AG04449 (cell line): ENCODE measurements around the gene CHD2.

Experiments used
- CTCF ChIA-PET: fragments of 350-600 bp; formaldehyde crosslinking; extraction: SDS; loops from one replicate; lab custom pipeline; 2021; ENCODE audit warnings: antibody characterized with exemption; lab: Yijun Ruan, JAX
- POLR2A ChIA-PET: fragments of 400-600, 350-600 bp; formaldehyde crosslinking; extraction: SDS; loops from one replicate; lab custom pipeline; 2020; ENCODE audit warnings: antibody characterized with exemption, inconsistent platforms; lab: Yijun Ruan, JAX
- DNase-seq: peaks from one replicate; pipeline ENCODE4 v3.0.0-alpha.2; 2010; ENCODE audit warnings: low read depth, low spot score
- H3K4me3 ChIP-seq: 2 replicates; pipeline ENCODE4 v1.5.1; 2011; ENCODE audit warnings: low read depth, mild to moderate bottlenecking, control low read depth, low read length
- TF ChIP-seq, protein P1 (sequence below): IDR thresholded peaks from one replicate; pipeline ENCODE4 v1.5.1; 2011; ENCODE audit warnings: mild to moderate bottlenecking, moderate library complexity, low read length, control low read depth, inconsistent platforms; ENCODE audit not compliant: insufficient read depth; ENCODE audit errors: missing control alignments

CHD2 gene

DNA sequence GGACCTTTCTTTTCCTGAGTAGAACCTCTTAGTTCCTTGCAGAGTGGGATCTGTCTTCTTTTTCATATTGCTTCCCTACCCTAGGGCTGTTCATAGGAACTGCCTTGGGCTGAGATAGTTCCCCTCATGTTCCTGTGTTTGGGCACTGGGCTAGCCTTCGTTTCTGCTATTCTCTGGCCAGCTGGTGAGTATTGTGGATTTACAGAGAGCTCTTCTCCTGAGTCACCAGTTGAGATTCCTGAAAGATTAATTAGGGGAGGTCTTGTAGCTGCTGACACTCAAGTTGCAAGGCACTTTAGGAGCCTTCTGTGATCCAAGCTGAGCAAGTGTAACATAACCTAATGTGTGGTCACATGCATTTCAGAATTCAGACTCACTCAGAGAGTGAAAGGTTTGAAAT is 30.7 kb downstream of the CHD2 start:
- no peak overlapping the region for H3K4me3 ChIP-seq
- ChIA-PET POLR2A (interaction anchor here (1.1 to 2.2 kb wide), 5 partner anchors 9 to 129 kb away, joined by 3 to 10 read pairs (median 4); no protein-coding TSS in a partner anchor), CTCF (interaction anchor here (0.7 to 11.8 kb wide), 5 partner anchors 10 to 134 kb away, joined by 3 to 96 read pairs (median 4); no protein-coding TSS in a partner anchor)
- peak; percentile 77 for DNase-seq
- TF ChIP-seq, protein P1, sequence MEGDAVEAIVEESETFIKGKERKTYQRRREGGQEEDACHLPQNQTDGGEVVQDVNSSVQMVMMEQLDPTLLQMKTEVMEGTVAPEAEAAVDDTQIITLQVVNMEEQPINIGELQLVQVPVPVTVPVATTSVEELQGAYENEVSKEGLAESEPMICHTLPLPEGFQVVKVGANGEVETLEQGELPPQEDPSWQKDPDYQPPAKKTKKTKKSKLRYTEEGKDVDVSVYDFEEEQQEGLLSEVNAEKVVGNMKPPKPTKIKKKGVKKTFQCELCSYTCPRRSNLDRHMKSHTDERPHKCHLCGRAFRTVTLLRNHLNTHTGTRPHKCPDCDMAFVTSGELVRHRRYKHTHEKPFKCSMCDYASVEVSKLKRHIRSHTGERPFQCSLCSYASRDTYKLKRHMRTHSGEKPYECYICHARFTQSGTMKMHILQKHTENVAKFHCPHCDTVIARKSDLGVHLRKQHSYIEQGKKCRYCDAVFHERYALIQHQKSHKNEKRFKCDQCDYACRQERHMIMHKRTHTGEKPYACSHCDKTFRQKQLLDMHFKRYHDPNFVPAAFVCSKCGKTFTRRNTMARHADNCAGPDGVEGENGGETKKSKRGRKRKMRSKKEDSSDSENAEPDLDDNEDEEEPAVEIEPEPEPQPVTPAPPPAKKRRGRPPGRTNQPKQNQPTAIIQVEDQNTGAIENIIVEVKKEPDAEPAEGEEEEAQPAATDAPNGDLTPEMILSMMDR: no peak

DNA sequence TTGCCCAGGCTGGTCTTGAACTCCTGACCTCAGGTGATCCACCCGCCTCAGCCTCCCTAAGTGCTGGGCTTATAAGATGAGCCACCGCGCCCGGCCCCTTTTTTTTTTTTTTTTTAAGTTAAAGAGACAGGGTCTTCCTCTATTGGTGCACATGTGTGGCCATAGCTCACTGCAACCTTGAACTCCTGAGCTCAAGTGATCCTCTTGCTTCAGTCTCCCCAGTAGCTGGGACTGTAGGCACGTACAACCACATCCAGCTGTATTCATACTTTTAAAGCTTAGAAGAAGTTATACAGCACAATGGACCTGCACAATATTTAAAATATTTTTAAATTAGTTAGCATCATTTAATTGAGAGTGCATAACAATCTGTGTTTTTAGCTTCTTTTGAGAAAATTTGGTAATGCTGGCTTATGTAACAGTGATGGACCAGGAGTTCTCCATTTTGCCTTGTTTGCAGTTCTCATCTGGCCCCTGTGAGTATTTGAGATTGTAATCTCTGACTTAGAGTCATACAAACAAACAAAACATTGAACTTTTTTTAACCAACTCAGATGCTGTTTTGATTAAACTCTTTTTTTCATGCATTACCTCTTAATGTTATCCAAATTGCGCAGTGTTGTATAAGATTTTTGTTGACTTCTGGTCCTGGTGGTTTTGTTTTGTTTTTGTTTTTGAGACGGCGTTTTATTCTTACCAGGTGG is 33.0 kb downstream of the CHD2 start:
- ChIA-PET POLR2A (interaction anchor here (0.7 kb wide), 1 partner anchor 1921 kb away, joined by 3 read pairs; no protein-coding TSS in a partner anchor), CTCF (interaction anchor here (1.4 to 1.6 kb wide), 2 partner anchors 9 to 136 kb away, joined by 5 read pairs; no protein-coding TSS in a partner anchor)
- no peak overlapping the region for H3K4me3 ChIP-seq
- TF ChIP-seq, protein P1: no peak
- DNase-seq: no peak

GRCh38 chr15:92933831-92934230 is 33.7 kb downstream of the CHD2 start:
- ChIA-PET POLR2A (interaction anchor here (0.8 kb wide), 1 partner anchor 130 kb away, joined by 4 read pairs; no protein-coding TSS in a partner anchor), CTCF (interaction anchor here (1.2 kb wide), 1 partner anchor 25 kb away, joined by 3 read pairs; no protein-coding TSS in a partner anchor)
- TF ChIP-seq, protein P1: no peak
- DNase-seq: no peak
- no peak overlapping the region for H3K4me3 ChIP-seq

DNA sequence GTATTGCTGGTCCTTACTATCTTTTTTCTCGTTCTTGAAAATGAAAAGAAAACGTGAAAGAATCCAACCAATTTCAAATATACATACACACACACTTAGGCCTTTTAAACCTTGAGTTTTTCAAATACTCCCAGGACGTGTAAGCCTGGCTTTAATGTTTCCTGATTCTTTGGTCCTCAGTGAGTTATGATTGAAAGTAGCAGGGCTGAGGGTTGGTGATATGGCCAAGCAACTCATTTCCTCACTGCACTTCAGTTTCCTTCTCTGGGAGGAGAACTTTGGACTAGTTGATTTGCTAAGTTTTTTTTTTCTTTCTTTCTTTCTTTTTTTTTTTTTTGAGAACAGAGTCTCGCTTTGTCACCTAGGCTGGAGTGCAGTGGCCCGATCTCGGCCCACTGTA is 34.6 kb downstream of the CHD2 start:
- ChIA-PET POLR2A (no interaction called here), CTCF (interaction anchor here (1.2 kb wide), 1 partner anchor 26 kb away, joined by 3 read pairs; no protein-coding TSS in a partner anchor)
- no peak overlapping the region for H3K4me3 ChIP-seq
- no peak for DNase-seq
- TF ChIP-seq, protein P1: no peak

DNA sequence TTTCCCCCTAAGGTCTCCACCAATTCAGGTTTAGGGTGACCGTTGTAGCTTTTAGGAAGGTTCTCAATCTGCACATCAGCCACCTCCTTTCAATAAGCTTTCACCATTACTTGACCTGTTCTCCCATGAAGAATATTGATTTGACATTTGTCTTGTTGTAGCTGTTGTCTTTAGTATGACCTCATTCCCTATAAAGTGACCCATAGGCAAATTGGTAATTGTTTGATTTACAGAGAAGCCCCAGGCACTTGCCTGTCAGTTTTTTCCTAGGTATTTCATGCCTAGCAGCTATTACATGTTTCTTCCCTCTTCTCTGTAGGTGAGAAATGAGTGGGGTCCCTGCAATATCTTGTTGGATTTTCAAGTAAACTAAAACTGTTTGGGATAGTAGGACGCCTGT is 36.0 kb downstream of the CHD2 start:
- POLR2A ChIA-PET: no interaction called here
- no peak for DNase-seq
- CTCF ChIA-PET: interaction anchor here (1.0 to 5.4 kb wide), 5 partner anchors 10 to 139 kb away, joined by 3 to 31 read pairs (median 7); no protein-coding TSS in a partner anchor
- no peak overlapping the region for H3K4me3 ChIP-seq
- TF ChIP-seq, protein P1: no peak

GRCh38 chr15:92936693-92937092 is 36.6 kb downstream of the CHD2 start:
- POLR2A ChIA-PET: no interaction called here
- DNase-seq: no peak
- no peak overlapping the region for H3K4me3 ChIP-seq
- CTCF ChIA-PET: interaction anchor here (1.0 to 5.4 kb wide), 6 partner anchors 9 to 140 kb away, joined by 3 to 31 read pairs (median 6); no protein-coding TSS in a partner anchor
- TF ChIP-seq, protein P1: no peak
